ENCODE data around the gene PTPRE.

DNA sequence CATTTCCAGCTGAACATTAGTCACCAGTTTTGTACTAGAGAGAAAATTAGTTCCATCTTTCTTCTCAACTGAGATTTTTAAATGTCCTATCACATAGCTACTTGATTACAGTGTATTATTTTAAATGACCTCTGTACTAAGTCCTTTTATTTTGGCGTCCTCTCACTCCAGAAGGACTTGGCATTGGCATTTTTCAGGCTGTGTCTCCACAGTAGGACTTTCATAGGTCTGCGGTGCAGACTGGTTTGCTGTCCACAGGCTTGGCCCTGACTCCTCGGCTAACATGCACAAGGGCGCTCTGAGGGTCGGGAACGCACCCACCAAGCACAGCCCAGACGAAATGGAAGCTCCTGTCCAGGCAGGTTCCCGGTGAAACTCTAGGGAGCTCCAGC lies 6.5 kb downstream of the PTPRE start:
- TF ChIP-seq, protein P1, sequence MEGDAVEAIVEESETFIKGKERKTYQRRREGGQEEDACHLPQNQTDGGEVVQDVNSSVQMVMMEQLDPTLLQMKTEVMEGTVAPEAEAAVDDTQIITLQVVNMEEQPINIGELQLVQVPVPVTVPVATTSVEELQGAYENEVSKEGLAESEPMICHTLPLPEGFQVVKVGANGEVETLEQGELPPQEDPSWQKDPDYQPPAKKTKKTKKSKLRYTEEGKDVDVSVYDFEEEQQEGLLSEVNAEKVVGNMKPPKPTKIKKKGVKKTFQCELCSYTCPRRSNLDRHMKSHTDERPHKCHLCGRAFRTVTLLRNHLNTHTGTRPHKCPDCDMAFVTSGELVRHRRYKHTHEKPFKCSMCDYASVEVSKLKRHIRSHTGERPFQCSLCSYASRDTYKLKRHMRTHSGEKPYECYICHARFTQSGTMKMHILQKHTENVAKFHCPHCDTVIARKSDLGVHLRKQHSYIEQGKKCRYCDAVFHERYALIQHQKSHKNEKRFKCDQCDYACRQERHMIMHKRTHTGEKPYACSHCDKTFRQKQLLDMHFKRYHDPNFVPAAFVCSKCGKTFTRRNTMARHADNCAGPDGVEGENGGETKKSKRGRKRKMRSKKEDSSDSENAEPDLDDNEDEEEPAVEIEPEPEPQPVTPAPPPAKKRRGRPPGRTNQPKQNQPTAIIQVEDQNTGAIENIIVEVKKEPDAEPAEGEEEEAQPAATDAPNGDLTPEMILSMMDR (IDR thresholded peaks at IDR 0.05; ENCODE audit: poor library complexity, severe bottlenecking): no peak
- TF ChIP-seq RAD21 (conservative IDR thresholded peaks at IDR 0.05): no peak
- TF ChIP-seq SMC3 (conservative IDR thresholded peaks at IDR 0.05; ENCODE audit: poor library complexity): no peak
- no peak for TF ChIP-seq POLR2AphosphoS5 (IDR thresholded peaks at IDR 0.05)
- TF ChIP-seq EP300 (conservative IDR thresholded peaks at IDR 0.05; ENCODE audit: poor library complexity, severe bottlenecking): no peak
- TF ChIP-seq TAF1 (IDR thresholded peaks at IDR 0.05; ENCODE audit: low read depth): no peak
- TF ChIP-seq EZH2 (IDR thresholded peaks at IDR 0.05; ENCODE audit: borderline replicate concordance, insufficient read depth, low read length, poor library complexity, severe bottlenecking): no peak
- TF ChIP-seq, protein P2, sequence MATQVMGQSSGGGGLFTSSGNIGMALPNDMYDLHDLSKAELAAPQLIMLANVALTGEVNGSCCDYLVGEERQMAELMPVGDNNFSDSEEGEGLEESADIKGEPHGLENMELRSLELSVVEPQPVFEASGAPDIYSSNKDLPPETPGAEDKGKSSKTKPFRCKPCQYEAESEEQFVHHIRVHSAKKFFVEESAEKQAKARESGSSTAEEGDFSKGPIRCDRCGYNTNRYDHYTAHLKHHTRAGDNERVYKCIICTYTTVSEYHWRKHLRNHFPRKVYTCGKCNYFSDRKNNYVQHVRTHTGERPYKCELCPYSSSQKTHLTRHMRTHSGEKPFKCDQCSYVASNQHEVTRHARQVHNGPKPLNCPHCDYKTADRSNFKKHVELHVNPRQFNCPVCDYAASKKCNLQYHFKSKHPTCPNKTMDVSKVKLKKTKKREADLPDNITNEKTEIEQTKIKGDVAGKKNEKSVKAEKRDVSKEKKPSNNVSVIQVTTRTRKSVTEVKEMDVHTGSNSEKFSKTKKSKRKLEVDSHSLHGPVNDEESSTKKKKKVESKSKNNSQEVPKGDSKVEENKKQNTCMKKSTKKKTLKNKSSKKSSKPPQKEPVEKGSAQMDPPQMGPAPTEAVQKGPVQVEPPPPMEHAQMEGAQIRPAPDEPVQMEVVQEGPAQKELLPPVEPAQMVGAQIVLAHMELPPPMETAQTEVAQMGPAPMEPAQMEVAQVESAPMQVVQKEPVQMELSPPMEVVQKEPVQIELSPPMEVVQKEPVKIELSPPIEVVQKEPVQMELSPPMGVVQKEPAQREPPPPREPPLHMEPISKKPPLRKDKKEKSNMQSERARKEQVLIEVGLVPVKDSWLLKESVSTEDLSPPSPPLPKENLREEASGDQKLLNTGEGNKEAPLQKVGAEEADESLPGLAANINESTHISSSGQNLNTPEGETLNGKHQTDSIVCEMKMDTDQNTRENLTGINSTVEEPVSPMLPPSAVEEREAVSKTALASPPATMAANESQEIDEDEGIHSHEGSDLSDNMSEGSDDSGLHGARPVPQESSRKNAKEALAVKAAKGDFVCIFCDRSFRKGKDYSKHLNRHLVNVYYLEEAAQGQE (IDR thresholded peaks at IDR 0.05; ENCODE audit: borderline replicate concordance): no peak
- no peak for TF ChIP-seq MXI1 (conservative IDR thresholded peaks at IDR 0.05; ENCODE audit: poor library complexity, severe bottlenecking)

All from neural cell (in vitro differentiated cells).